ENCODE data around the gene MUCL1.
"Not testable (repeated sequence)": the region's sequence is repeated elsewhere in the genome, so short reads cannot be mapped to it uniquely, and the experiment has no call there.

Gene MUCL1, protein sequence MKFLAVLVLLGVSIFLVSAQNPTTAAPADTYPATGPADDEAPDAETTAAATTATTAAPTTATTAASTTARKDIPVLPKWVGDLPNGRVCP

DNA sequence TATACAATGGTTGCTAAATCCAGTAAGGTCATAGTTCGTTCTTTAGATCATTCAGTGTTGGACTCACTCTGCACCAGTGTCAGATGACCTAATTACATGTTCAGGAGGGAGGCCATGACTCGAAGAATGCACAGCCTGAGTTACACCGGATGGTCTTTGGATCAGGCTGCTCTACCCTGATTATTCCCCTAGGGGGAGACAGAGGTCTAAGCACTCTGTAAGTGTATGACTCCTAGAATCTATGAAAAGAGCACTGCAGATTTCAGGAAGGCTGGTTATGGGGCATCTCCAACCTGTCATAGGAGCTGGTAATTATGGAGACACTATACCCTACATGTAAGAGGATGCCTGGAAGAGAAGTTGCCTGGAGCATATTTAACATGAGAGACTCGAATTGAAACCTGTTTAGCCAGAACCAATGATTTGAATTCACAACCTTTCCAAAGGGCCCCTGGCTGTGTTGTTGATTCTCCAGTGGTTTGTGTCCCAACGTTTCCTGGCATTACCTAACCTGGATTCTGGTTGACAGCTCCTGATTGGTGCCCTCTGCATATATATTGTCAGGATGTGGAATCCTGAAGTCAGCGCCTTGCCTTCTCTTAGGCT, at the start of gene MUCL1:
Gene MUCL1 (plus strand): TSS at position 584 of the 606 bp plus-strand sequence. CDS start 67 bp downstream, outside the sequence.
- peak; percentile 37 to 52 for DNase-seq (ENCODE audit: low read depth in 2 of 2)

DNA sequence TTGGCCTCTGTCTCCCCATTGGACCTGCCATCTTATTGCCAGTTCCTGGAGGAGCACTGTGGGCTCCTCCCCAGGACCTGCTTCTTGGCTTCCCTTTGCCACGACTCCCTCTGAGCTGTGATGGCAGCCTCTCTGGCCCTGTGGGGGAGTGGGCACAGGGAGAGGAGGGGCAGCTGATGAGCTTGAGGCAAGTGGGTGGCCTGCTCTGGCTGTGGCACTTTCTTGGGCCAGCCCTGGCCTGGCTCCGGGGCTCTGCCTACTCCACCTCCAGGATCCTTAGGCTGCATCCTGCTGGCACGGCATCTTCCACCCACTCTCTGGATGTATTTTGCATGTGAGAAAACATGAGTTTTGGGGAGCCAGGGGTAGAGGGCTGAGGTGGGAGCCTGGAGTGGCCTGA, 32.6 kb upstream of the MUCL1 start:
- DNase-seq (ENCODE audit: low read depth in 2 of 2), result no peak

DNA sequence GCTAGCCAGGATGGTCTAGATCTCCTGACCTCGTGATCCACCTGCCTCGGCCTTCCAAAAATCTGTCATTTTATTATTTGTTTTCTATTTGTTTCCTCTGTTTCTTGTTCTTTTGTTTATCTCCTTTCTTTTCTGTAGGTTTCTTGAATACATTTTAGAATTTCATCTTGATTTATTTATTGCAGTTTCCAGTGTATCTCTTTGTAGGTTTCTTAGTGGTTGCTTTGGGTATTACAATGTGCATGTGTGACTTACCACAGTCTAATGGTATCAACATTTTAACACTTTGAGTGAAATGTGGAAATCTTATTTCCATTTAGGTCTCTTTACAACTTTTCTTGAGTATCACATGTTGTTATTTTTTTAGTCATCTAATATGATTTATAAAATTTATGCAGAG, 29.9 kb upstream of the MUCL1 start:
- no peak for DNase-seq (ENCODE audit: low read depth in 2 of 2)

DNA sequence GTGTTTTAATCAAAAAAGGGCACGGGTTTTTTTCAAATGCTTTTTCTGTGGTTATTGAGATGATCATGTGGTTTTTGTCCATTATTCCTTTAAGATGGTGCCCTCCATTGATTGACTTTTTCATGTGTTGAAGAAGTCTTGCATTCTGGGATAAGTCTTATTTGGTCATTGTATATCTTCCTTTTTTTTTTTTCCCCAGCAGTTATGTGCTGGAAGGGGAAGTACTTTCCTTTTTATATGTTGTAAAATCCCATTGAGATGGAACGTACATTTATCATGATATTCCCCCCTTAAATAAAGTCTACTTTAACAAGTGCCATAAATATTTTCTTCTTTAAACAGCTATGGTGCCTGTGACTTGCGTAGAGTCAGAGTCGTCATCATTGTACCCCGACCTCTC, 24.8 kb upstream of the MUCL1 start:
- DNase-seq (ENCODE audit: low read depth in 2 of 2), result no peak

DNA sequence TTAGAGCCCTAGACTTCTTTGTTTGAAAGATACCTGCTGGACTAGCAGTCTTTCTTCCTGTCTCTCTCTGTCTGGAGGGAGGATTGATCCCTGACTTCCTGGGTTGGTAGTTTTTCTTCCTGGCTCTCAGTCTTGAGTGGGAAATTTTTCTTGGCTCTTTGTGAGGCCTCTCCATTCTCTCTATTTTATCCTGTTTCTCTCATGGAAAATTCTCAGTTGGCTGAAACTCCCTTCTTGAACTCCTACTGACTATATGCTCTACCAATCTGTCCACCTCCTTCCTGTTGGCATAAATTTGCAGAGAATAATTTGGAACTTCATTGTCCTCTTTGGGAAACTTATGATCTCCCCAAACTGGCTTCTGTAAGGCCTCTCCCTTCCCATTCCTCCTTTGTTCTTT, 24.1 kb upstream of the MUCL1 start:
- DNase-seq (ENCODE audit: low read depth in 2 of 2), result no peak

DNA sequence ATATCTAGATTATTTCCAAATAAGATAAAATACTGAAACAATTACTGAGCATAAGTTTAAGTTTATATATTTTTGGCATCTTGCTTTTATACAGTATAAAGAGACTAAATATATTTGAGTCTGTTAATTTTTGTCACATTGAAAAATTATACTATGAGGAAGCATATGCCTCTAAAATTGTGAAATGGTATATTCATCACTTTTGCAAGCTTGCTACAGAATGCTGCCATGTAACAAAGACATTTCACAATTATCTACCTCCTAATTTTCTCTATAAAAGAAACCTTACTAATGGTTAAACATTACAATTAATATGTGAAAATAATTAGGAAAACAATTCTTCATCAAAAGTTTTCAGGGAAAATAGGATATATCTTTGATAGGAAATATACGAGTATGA, 22.7 kb upstream of the MUCL1 start:
- no peak for DNase-seq (ENCODE audit: low read depth in 2 of 2)

DNA sequence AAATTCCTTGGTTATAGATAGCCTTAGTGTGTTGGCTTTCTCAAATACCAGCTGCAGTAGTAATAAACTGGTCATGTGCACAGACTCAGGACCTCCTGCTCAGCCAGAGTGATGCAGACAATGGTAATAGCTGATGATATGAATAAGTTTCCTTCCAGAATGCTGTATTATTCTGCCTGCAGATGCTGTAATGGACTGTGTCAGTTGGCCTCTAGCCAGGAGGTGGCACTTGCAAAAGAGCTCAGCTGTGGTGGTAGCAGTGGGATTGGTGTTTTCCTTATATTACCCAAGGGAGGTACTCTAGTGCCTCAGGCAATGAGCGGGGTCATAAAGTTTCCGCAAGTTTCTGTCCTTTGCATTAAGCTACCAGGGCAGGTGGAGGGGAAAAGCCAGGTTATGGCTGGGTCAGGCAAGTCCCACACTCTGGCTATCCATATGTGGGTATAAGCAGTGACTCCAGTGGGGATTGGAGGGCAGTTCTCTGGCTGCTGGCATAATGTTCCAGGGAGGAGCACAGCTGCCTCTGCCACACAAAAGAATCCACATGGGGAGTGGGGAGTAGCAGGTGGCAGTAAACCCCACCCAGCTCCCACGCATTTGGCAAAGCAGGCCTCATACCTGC, 14.0 kb upstream of the MUCL1 start:
- no peak for DNase-seq (ENCODE audit: low read depth in 2 of 2)

DNA sequence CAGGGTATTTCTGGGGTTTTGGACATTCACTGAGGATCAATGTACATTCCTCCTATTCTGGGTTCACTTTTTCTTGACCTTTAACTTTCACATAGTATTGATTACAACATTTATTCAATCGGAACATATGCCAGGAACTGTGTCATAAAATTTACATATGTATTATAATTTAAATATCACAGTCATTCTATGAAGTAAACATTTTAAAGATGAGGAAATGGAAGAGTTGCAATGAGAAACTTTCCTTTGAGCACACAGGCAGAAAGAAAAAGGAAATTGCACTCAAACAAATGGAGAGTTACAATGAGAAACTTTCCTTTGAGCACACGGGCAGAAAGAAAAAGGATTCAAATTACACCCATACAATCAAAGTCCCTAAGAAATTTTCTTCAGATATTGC, 3.1 kb downstream of the MUCL1 start:
- no peak for DNase-seq (ENCODE audit: low read depth in 2 of 2)

DNA sequence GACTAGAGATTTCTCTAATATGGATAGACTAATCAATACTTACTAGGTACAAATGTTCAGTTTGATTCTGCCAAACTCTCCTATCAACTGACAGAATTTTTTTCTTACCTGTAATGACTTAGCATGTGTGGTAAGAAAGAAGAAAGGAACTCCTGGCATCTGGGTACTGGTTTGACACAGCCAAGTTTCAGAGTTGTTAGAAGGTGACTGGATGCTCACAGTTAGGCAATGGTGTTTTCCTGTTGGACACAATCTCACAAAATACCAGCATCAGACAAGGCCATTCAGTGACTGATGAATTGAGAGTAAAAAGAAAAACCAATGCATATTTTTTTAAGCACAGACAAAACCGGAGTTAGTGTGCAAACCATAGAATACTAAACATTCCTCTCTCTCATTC, 4.2 kb downstream of the MUCL1 start:
- no peak for DNase-seq (ENCODE audit: low read depth in 2 of 2)

DNA sequence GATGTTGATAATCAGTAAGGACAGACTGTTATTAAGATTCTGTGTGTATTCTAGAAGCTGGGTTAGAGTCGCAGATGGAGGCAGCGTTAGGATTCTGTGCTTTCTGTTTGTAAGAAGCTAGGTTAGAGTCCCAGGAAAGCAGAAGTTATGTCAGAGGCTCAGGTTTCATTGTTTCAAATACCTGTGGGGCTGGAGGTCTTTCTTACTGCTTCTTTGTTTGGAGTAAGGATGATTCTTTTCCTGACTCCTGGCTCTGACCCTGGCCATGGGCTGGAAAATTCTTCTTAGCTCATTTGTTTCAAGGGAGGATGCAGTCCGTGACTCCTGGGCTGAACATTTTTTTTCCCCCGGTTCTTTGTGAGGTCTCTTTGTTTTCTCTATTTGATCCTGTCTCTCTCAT, 5.2 kb downstream of the MUCL1 start:
- DNase-seq (ENCODE audit: low read depth in 2 of 2), result no peak

DNA sequence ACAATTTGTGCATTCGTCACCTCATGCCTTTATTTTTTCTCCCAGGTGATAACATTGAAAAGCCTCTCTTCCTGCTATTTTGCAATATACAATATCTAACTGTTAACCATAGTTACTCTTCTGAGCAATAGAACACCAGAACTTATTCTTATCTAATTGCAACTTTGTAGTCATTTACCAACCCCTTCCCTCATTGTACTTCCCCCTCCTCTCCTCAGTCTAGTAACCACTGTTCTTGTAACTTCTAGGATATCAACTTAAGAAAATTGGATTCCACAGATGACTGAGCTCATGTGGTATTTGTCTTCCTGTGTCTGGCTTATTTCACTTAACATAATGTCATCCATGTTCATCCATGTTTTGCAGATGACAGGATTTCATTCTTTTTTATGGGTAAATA, 7.6 kb downstream of the MUCL1 start:
- DNase-seq (ENCODE audit: low read depth in 2 of 2), result no peak

DNA sequence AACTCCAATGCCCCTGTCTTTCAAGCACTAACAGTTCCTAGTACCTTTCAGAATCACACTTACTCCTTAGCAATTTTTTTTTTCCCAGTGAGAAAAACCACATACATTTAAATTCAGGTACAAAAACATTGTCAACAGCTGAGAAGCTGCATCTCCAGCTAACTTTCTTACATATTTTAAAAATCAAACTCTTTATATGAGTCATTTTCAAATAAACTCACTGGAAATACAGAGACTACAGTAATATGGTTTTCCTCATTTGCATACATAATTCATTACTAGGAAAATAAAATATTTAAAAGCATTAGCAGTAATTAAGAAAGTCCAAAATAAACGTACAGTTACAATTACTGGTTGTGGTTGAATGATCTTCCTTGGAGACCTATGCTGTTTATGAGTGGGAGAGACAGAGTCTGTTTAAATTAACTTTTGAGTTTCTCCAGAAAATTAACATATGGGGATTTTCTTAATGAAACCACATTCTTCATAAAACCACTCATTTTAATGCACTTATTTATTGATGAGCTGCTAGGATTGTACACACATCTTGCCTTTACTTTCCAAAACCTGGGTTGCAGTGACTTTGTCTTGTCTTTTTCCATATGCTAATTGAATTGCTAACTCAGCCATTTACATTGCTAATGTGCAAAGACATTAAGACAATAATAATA, 9.8 kb downstream of the MUCL1 start:
- DNase-seq (ENCODE audit: low read depth in 2 of 2), result no peak

DNA sequence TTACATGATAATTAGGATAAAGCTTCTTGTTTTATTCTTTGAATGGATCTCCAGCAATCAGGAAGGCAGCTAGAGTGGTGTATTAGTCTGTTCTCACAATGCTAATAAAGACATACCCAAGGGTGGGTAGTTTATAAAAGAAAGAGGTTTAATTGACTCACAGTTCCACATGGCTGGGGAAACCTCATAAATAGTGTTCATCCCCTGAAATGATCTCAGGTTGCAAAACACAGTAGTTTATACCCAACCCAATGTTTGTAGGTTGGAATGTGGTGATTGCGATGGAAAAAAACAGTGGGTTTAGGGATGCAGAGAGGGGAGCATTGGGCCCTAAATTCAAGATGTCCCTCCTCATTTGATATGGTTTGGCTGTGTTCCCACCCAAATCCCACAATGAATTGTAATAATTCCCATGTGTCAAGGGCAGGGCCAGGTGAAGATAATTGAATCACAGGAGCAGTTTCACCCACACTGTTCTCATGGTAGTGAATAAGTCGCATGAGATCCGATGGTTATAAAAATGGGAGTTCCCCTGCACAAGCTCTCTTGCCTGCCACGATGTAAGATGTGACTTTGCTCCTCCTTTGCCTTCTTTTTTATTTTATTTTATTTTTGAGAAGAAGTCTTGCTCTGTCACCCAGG, 11.5 kb downstream of the MUCL1 start:
- no peak for DNase-seq (ENCODE audit: low read depth in 2 of 2)

DNA sequence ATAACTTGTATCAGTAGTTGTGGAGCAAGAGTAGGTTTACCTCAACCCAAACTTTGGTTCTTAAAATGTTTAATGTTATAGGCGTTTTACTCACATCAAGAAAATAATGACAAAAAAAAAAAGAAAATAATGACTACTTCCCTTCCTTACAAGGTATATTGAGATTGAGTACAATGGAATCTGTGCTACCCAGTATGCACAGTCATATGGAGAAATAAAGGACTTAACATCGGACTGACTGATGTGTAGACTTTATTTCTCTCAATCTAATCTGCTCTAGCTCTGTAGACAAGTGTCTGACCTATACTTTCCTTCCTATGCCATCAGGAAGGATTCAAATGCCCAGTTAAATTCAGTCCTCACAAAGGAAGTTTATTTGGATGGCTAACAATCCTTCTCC, 14.4 kb downstream of the MUCL1 start:
- DNase-seq (ENCODE audit: low read depth in 2 of 2), result no peak

DNA sequence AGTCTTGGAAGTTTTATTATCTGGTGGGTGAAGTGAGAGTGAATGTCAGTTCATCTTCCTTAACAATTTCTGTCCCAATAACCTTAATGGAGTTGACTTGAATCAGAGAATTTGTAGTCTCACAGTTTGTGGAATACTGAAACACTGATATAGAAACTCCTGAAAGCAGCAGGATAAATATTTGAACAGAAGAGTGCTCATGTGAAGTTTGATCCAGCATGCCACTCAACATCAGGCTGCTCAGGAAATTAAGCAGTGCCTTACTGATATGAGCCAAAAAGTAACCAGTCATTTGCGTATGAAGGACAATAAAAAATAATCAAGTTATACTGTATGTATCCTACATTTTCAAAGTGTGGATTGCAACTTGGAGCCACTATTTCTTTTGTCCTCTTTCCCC, 15.7 kb downstream of the MUCL1 start:
- no peak for DNase-seq (ENCODE audit: low read depth in 2 of 2)

DNA sequence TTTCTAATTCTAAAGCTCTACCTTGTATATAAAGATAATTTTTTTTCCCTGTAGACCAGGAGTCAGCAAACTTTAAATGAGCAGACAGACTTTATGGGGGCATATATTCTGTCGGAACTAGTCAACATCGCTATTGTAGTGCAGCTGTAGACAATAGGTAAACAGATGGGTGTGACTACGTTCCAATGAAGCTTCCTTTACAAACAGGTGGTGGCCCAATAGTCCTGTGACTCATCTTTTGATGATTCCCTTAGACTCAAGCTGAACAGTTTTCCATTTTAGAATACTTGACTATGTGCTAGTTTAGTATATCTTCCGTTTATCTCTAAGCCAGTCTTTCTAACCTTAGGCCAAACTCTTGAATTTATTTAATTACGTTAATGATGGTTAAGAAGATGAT, 16.3 kb downstream of the MUCL1 start:
- no peak for DNase-seq (ENCODE audit: low read depth in 2 of 2)

DNA sequence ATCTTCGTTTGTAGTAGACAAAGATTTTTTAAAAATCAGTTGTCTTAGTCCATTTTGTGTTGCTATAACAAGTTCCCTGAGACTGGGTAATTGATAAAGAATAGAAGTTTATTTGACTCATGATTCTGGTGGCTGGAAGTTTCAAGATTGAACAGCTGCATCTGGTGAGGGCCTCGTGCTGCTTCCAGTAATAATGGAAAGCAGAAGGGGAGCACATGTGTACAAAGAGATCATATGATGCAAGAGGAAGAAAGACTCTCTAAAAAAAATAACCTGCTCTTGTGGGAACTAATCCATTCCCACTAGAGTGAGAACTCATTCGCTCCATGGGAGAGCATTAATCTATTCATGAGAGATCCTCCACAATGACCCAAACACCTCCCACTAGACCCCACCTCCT, 24.8 kb downstream of the MUCL1 start:
- DNase-seq (ENCODE audit: low read depth in 2 of 2), result no peak

DNA sequence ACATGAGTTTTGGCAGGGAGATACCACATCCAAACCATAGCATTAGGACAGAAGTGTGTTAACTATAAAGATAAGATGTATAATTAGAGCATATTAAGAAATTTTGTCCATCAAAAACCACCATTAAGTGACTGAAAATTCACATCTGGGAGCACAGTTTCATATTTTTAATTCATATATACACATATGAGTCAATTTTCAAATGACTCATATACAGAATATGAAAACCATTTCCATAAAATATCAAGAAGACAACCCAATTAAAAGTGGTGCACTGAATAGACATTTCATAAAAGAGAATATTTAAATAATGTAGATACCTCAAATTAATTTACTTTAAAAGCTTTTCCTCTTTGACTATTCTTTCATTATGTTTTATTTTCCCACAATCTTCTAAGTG, 25.3 kb downstream of the MUCL1 start:
- no peak for DNase-seq (ENCODE audit: low read depth in 2 of 2)

DNA sequence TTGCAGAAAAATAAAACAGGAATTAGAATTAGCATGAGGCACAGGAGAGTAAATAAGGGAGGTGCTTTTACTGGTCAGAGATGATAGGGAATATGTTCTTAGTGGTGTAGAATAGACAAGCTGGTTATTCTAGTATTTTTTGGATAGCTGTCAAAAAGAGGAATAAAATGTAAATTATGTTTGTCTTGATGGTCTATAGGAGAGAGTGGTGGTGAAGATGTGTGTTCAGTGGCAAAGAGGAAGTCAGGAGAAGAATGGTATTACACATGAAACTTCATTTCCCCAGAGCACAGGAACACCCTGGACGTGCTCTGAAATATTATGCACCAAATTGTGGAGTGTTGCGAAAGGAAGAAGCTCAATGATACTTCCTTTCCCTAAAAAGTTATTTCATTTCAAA, 27.8 kb downstream of the MUCL1 start:
- DNase-seq (ENCODE audit: low read depth in 2 of 2), result no peak

DNA sequence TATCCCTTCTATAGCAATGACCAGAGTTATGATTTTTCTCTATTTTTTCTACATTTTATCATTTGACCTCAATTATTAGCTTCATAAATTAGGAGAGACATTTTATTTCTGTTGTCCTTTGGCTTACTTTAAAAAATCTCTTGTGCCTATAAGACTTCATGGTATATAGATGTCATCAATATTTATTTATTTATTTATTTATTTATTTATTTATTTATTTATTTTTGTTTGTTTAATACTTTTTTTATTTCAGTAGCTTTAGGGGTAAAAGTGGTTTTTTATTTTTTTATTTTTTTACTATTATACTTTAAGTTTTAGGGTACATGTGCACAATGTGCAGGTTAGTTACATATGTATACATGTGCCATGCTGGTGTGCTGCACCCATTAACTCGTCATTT, 28.3 kb downstream of the MUCL1 start:
- DNase-seq (ENCODE audit: low read depth in 2 of 2), result not testable (repeated sequence)

DNA sequence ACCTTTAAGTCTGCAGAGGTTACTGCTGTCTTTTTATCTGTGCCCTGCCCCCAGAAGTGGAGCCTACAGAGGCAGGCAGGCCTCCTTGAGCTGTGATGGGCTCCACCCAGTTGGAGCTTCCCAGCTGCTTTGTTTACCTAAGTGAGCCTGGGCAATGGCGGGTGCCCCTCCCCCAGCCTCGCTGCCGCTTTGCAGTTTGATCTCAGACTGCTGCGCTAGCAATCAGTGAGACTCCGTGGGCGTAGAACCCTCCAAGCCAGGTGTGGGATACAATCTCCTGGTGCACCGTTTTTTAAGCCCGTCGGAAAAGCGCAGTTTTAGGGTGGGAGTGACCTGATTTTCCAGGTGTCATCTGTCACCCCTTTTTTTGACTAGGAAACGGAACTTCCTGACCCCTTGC, 34.1 kb downstream of the MUCL1 start:
- DNase-seq (ENCODE audit: low read depth in 2 of 2), result not testable (repeated sequence)

DNA sequence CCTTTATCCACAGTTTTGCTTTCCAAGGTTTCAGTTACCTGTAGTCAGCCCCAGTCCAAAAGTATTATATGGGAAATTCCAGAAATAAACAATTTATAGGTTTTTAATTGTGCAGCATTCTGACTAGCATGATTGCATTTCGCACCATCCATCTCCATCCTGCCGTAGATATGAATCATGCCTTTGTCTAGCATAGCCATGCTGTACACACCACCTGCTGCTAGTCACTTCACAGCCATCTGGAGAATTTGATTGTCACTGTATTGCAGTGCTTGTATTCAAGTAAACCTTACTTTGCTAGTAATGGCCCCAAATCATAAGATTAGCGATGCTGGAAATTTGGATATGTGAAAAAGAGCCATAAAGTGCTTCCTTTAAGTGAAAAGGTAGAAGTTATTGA, 36.0 kb downstream of the MUCL1 start:
- no peak for DNase-seq (ENCODE audit: low read depth in 2 of 2)

All from stimulated activated CD8-positive, alpha-beta memory T cell treated with anti-CD3 and anti-CD28 coated beads, Interleukin-2, amount 100 ng/mL, for 1 hour (primary cell).